HepG2 (cell line): Measurements from ENCODE around the gene TEX19. TPM values are rescaled to one million over a fixed set of nuclear protein-coding genes. Genes with fewer than 3 reads are reported as not detected.

Experiments
- BRCA1 ChIP-seq: sonication (generic); formaldehyde crosslinking; IDR thresholded peaks from 2 replicates; pipeline ENCODE4 v1.4.0; 2020; ENCODE audit warnings: missing genetic modification reagents
- CBFB ChIP-seq: sonication (generic); formaldehyde crosslinking; IDR thresholded peaks from 2 replicates; pipeline ENCODE4 v1.4.0; 2020; ENCODE audit warnings: missing genetic modification reagents
- CEBPB ChIP-seq: IDR thresholded peaks from 2 replicates; pipeline ENCODE4 v1.6.1; 2011; ENCODE audit warnings: low read depth, low read length, improper control_type of control experiment, borderline replicate concordance
- CENPT ChIP-seq: sonication (generic); formaldehyde crosslinking; IDR thresholded peaks from 2 replicates; pipeline ENCODE4 v1.8.0; 2022; ENCODE audit warnings: low read depth, mild to moderate bottlenecking, moderate library complexity, missing genetic modification reagents
- FLYWCH1 ChIP-seq: sonication (generic); formaldehyde crosslinking; IDR thresholded peaks from 2 replicates; pipeline ENCODE4 v1.8.1; 2023; ENCODE audit warnings: mild to moderate bottlenecking, missing genetic modification reagents
- GZF1 ChIP-seq: sonication (generic); formaldehyde crosslinking; IDR thresholded peaks from 2 replicates; pipeline ENCODE4 v1.5.1; 2020; ENCODE audit warnings: mild to moderate bottlenecking, missing genetic modification reagents
- HDAC2 ChIP-seq: sonication (generic); formaldehyde crosslinking; IDR thresholded peaks from 2 replicates; pipeline ENCODE4 v1.4.0; 2020; ENCODE audit warnings: missing genetic modification reagents
- HMGA1 ChIP-seq: sonication (generic); formaldehyde crosslinking; conservative IDR thresholded peaks from 2 replicates; pipeline ENCODE4 v1.4.0; 2020; ENCODE audit warnings: missing genetic modification reagents
- JUN ChIP-seq: sonication (generic); formaldehyde crosslinking; IDR thresholded peaks from 2 replicates; pipeline ENCODE4 v1.4.0; 2020; ENCODE audit warnings: mild to moderate bottlenecking, missing genetic modification reagents
- MED1 ChIP-seq: sonication (generic); formaldehyde crosslinking; IDR thresholded peaks from 2 replicates; pipeline ENCODE4 v1.4.0; 2020; ENCODE audit warnings: missing genetic modification reagents
- NCOA5 ChIP-seq: sonication (generic); formaldehyde crosslinking; IDR thresholded peaks from 2 replicates; pipeline ENCODE4 v1.4.0; 2020; ENCODE audit warnings: missing genetic modification reagents
- POLR2G ChIP-seq: fragments of 200-400 bp; formaldehyde crosslinking; IDR thresholded peaks from 2 replicates; pipeline ENCODE4 v1.6.1; 2018; ENCODE audit warnings: mild to moderate bottlenecking, low read depth, low read length, moderate library complexity
- SNRNP70 ChIP-seq: fragments of 200-400 bp; formaldehyde crosslinking; IDR thresholded peaks from 2 replicates; pipeline ENCODE4 v1.6.1; 2017; ENCODE audit warnings: mild to moderate bottlenecking, low read depth, low read length, moderate library complexity
- ZFP36L2 ChIP-seq: sonication (generic); formaldehyde crosslinking; IDR thresholded peaks from 2 replicates; pipeline ENCODE4 v1.4.0; 2020; ENCODE audit warnings: missing genetic modification reagents
- ZFP37 ChIP-seq: sonication (generic); formaldehyde crosslinking; IDR thresholded peaks from 2 replicates; pipeline ENCODE4 v1.4.0; 2020; ENCODE audit warnings: missing genetic modification reagents, borderline replicate concordance
- ZMYM3 ChIP-seq: sonication (generic); formaldehyde crosslinking; IDR thresholded peaks from 2 replicates; pipeline ENCODE4 v1.5.1; 2020; ENCODE audit warnings: mild to moderate bottlenecking, missing genetic modification reagents
- ZNF282 ChIP-seq: fragments of 450-650 bp; IDR thresholded peaks from 2 replicates; pipeline ENCODE4 v1.6.1; 2018; ENCODE audit not compliant: partially characterized antibody
- ZNF557 ChIP-seq: sonication (generic); formaldehyde crosslinking; IDR thresholded peaks from 2 replicates; pipeline ENCODE4 v1.4.0; 2020; ENCODE audit warnings: missing genetic modification reagents
- ZNF572 ChIP-seq: sonication (generic); formaldehyde crosslinking; IDR thresholded peaks from 2 replicates; pipeline ENCODE4 v1.5.1; 2020; ENCODE audit warnings: mild to moderate bottlenecking, missing genetic modification reagents
- ZNF780A ChIP-seq: sonication (generic); formaldehyde crosslinking; IDR thresholded peaks from 2 replicates; pipeline ENCODE4 v1.8.0; 2022; ENCODE audit warnings: mild to moderate bottlenecking, missing genetic modification reagents, moderate library complexity
- ZNF850 ChIP-seq: sonication (generic); formaldehyde crosslinking; conservative IDR thresholded peaks from 2 replicates; pipeline ENCODE4 v1.9.0; 2021; ENCODE audit warnings: mild to moderate bottlenecking, missing genetic modification reagents
- polyA plus RNA-seq, 8 experiments: library from polyadenylated mRNA; depleted of rRNA in 3 of 8; stranded (reverse) in 7 of 8; unstranded in 1 of 8; fragments of >200 nt; fragmentation: Illumina TruSeq in 4 of 8; extraction: Trizol in 4 of 8; gene quantifications; 2 replicates each; pipeline versions ENCODE4 v1.2.1 to v1.2.3, GENCODE V29; 2011 to 2016; ENCODE audit warnings: low read depth in 4 of 8, missing spikeins in 1 of 8, mixed read lengths in 1 of 8; ENCODE audit not compliant: insufficient read depth in 1 of 8
- total RNA-seq, 5 experiments: library from RNA; depleted of rRNA; stranded (reverse); fragments of >200 nt; fragmentation: Illumina TruSeq; extraction: Trizol; gene quantifications; 2 replicates each; pipeline ENCODE4 v1.2.3, GENCODE V29; 2016; ENCODE audit warnings: low read depth in 1 of 5
- TF ChIP-seq, protein P1 (sequence below): sonication (generic); formaldehyde crosslinking; IDR thresholded peaks from 2 replicates; pipeline ENCODE4 v1.8.1; 2023; ENCODE audit warnings: mild to moderate bottlenecking, moderate library complexity, missing genetic modification reagents
- TF ChIP-seq, protein P2 (sequence below): sonication (generic); formaldehyde crosslinking; IDR thresholded peaks from 2 replicates; pipeline ENCODE4 v1.4.0; 2020; ENCODE audit warnings: missing genetic modification reagents
- TF ChIP-seq, protein P3 (sequence below): sonication (generic); formaldehyde crosslinking; IDR thresholded peaks from 2 replicates; pipeline ENCODE4 v1.5.1; 2020; ENCODE audit warnings: mild to moderate bottlenecking, missing genetic modification reagents
- TF ChIP-seq, protein P4 (sequence below): sonication (generic); formaldehyde crosslinking; IDR thresholded peaks from 2 replicates; pipeline ENCODE4 v1.4.0; 2020; ENCODE audit warnings: missing genetic modification reagents, borderline replicate concordance

The TEX19 gene
- total and polyA plus RNA-seq, 2 of the 13 experiments (the other 11 are each of a cell fraction or from before 2014, with no cell fraction given), result 1.3 to 6.0 TPM

DNA sequence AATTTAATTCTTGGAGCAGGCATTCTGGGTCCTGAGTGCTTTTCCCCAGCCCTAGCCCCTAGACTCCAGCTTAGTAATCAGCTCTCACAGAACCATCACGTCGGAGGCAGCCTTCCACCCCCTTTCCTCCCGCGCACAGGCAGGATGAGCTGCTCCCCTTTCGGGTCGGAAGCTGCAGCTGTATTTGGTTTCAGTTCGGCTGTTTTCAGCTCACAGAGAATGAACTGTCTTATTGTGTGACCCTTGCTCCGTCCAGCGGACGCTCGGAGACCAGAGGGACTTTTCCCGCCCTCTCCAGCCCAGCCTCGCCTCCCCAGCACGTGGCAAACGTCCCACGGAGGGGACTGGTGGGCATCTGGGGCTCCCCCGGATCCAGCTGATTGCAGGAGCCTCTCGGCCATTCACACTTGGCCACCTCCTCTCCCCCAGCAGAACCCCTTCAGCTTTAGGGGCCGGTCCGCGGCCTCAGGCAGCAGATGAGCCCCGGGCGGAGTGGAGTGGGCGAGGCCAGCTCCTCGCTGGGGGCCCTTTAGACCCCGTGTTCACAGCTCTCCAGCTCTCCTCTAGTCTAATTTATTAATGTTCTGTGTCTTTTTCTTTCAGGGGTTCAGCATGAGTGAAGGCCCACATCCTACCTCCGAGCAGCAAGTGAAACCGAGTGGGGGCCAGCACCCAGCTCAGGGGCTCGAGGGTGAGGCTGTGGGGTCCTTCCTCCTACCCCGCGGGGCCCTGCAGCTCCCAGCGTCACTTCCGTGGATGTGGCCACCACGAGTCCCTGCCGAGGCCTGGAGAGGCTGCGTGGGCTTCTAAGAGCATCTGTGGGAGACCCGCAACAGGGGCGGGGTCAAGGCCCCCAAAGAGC is 11.7 kb downstream of the TEX19 start (continued):
- peak; percentile 67; the same call in 1 of the 2 replicates for TF ChIP-seq GZF1 (CRISPR knock-in tag)
- no peak for TF ChIP-seq ZNF282
- TF ChIP-seq, protein P1, sequence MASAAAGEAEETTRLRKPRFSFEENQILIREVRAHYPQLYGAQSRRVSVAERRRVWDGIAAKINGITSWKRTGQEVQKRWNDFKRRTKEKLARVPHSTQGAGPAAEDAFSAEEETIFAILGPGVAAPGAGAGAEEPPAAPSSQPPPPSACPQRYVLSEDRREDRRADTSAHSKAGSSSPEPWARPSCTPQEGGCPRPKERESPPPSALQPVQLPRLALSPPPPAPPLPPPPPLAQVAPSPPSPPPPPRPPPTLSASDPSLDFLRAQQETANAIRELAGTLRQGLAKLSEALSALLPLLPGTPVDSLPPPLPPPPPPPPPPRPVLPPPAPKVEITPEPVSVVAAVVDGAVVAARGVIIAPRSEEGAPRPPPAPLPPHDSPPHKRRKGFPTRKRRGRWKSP, result peak; percentile 62; the same call in 1 of the 2 replicates
- TF ChIP-seq MED1 (CRISPR knock-in tag), result peak; percentile 73
- TF ChIP-seq FLYWCH1 (CRISPR knock-in tag), result peak; percentile 93
- TF ChIP-seq ZNF572 (CRISPR knock-in tag), result no peak
- TF ChIP-seq HMGA1 (CRISPR knock-in tag), result no peak
- peak; percentile 82 for TF ChIP-seq HDAC2
- TF ChIP-seq ZNF850 (CRISPR knock-in tag), result no peak
- TF ChIP-seq ZMYM3, result peak; percentile 54; the same call in 1 of the 2 replicates
- TF ChIP-seq BRCA1 (CRISPR knock-in tag), result peak; percentile 87
- TF ChIP-seq, protein P2, sequence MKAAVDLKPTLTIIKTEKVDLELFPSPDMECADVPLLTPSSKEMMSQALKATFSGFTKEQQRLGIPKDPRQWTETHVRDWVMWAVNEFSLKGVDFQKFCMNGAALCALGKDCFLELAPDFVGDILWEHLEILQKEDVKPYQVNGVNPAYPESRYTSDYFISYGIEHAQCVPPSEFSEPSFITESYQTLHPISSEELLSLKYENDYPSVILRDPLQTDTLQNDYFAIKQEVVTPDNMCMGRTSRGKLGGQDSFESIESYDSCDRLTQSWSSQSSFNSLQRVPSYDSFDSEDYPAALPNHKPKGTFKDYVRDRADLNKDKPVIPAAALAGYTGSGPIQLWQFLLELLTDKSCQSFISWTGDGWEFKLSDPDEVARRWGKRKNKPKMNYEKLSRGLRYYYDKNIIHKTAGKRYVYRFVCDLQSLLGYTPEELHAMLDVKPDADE (CRISPR knock-in tag), result 0 out of 2 replicates have a peak, but pooled peaks have one; percentile 69
- TF ChIP-seq CENPT (CRISPR knock-in tag), result no peak
- TF ChIP-seq, protein P3, sequence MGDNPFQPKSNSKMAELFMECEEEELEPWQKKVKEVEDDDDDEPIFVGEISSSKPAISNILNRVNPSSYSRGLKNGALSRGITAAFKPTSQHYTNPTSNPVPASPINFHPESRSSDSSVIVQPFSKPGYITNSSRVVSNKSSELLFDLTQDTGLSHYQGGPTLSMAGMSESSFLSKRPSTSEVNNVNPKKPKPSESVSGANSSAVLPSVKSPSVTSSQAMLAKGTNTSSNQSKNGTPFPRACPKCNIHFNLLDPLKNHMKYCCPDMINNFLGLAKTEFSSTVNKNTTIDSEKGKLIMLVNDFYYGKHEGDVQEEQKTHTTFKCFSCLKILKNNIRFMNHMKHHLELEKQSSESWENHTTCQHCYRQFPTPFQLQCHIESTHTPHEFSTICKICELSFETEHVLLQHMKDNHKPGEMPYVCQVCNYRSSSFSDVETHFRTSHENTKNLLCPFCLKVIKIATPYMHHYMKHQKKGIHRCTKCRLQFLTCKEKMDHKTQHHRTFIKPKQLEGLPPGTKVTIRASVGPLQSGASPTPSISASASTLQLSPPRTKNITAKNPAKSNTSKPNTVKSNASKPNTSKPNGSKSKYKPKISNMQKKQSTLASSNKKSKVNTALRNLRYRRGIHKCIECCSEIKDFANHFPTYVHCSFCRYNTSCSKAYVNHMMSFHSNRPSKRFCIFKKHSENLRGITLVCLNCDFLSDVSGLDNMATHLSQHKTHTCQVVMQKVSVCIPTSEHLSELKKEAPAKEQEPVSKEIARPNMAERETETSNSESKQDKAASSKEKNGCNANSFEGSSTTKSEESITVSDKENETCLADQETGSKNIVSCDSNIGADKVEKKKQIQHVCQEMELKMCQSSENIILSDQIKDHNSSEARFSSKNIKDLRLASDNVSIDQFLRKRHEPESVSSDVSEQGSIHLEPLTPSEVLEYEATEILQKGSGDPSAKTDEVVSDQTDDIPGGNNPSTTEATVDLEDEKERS (CRISPR knock-in tag), result peak; percentile 80; the same call in 1 of the 2 replicates
- TF ChIP-seq ZNF780A (CRISPR knock-in tag), result no peak; the same call in 1 of the 2 replicates
- no peak for TF ChIP-seq NCOA5
- TF ChIP-seq CBFB (CRISPR knock-in tag), result no peak
- TF ChIP-seq ZFP37 (CRISPR knock-in tag), result peak; percentile 98
- TF ChIP-seq, protein P4, sequence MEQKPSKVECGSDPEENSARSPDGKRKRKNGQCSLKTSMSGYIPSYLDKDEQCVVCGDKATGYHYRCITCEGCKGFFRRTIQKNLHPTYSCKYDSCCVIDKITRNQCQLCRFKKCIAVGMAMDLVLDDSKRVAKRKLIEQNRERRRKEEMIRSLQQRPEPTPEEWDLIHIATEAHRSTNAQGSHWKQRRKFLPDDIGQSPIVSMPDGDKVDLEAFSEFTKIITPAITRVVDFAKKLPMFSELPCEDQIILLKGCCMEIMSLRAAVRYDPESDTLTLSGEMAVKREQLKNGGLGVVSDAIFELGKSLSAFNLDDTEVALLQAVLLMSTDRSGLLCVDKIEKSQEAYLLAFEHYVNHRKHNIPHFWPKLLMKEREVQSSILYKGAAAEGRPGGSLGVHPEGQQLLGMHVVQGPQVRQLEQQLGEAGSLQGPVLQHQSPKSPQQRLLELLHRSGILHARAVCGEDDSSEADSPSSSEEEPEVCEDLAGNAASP (CRISPR knock-in tag), result peak; percentile 64
- TF ChIP-seq POLR2G, result no peak
- peak; percentile 79 for TF ChIP-seq JUN (CRISPR knock-in tag)
- no peak for TF ChIP-seq ZFP36L2
- TF ChIP-seq ZNF557, result peak; percentile 97
- TF ChIP-seq SNRNP70, result no peak
- TF ChIP-seq CEBPB, result no peak
